GM11168 (cell line): ENCODE data around the gene CTTN.

ENCODE experiments used
- in situ Hi-C: fragments of 300-500 bp; cut with MboI; formaldehyde crosslinking; loops from one replicate; pipeline ENCODE4 v1.12.0; 2022; ENCODE audit warnings: low sequenced_read_pairs; ENCODE audit not compliant: unreplicated experiment

Gene CTTN

DNA sequence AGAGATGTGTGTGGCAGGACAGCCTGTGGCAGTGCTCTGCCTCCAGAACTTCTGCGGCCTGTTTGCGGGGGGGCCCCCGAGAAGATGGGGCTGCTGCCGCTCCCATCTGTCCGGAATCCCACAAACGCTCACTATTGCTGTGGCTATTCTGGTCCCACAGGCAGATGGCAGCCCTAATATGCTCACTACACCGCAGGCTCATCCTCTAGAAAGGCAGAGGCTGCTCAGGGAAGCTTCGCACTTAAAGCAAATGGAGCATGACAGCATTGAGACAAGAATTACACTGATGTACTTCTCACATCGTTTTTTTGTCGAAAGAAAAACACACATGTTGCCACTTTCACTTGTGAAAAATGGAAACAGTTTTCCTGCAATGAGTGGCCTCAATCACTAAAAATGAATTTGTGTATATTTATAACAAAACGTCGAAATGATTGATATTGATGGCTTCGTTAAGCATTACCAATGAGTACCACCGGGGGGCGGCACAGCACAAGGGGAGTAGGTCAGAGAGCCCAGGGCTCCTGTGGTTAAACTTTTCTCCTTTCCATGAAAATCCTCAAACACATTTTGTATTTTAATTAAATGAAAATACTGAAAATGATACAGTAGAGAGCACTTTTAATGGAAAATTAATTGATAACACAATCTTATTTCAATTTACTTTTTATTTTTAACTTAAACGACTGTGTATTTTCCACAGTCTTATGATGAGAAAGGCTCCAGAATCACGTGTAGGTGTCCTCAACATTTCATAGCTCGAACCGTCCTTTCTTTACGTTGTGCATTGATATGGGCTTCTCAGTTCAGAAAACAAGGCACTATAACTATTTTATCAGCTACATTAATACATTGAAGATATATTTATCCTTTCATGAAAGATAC lies 69.1 kb downstream of the CTTN start:
- in situ Hi-C loops = loop anchor here (5.0 kb wide), 1 partner anchor 290 kb away; no protein-coding TSS in a partner anchor

DNA sequence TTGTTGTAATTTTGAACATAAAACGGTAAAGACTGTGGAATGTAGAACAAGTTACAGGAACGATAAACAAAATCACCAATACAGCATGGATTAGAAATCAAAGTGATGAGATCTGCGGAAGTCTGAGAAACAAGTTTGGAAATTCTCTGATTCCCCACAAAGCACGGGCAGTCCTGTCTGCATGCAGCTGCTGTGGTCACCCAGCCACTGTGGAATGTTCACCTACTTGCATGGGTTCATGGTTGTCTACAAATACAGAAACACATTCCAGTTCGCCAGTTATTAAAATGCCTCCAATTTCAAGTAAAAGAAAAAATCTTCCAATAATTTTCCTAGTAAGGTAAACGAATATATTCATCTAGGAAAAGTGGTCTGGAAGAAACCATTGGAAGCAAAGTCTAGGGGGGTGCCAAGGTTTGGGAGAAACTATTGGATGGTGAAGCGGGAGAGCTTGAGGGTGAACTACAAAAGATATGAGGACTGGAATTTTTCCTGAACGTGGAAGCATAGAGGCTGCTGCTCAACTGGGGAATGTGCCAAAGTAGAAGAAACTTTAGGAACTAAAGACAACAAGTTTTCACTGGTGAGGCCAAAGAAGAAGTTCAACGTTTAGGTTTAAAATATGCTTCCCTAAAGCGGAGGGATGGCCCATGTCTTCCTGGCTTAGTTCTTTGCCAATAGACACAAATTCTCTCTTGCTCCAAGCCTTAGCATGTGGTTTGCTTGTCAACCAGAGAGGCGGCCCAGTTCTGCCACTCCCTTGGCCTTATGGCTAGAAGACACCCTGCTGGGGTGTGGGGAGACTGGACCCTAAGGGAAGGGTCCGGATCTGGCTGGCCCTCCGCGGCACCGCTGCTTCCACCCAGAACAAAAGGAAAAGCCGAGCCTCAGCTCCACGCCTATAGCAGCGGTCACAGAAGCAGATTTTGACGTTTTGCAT lies 70.2 kb downstream of the CTTN start:
- in situ Hi-C loops = loop anchor here (5.0 kb wide), 1 partner anchor 289 kb away; no protein-coding TSS in a partner anchor

DNA sequence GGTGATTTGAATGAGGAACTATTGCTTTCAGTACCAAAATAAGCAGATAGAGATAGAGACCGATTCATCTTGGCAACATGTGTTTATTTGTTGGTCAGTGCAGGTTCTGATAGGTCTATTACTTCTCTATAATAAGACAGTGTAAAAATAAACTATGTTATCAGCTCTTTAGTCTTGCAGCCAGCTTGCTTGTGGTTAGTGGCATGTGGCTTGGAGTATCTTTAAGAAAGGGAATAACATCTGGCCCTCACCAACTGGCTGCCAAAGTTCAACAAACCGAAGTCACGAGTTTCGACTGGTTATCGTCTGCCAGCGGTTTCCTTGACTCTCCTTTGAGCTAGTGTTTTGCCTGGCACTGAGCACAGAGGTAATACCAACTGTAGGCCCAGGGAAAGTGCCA lies 71.8 kb downstream of the CTTN start:
- in situ Hi-C loops = no loop called here

DNA sequence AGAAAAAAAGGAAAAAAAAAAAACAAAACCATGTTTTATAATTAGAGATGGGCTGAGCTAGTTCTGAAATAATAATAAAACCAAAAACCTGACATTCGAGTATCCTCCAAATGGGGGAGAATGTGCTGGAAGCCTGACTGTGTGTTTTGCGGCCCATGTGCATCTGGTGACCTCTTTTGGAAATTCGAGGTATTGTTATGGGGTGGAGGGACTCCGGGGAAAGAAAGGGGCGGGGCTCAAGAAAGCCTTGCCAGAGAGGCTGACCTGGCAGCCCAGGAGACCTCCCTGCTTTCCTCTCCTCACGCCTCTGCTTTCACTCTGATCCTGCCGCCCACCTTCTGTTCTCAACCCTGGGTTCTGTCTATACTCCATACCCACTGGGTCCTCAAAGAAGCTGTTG lies 72.9 kb downstream of the CTTN start:
- in situ Hi-C loops = no loop called here

DNA sequence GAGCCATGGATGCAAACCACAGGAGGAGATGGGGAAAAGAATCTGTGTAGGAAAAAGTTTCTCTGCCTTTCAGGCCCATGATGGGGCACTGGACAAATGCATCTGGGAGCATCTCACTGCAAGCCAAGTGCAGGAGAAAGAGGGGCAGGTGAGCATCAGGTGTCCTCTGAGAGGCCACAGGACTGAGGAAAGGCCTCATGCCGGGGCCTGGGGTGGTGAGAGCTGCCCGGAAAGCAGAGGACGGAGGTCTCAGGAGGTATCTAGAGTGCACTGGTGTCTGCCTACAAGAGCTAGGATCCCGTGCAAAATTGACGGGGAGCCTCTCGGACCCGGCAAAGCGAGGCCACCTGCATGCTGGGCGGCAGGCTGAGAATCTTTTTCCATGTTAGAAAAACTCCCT lies 73.9 kb downstream of the CTTN start:
- in situ Hi-C loops = no loop called here

DNA sequence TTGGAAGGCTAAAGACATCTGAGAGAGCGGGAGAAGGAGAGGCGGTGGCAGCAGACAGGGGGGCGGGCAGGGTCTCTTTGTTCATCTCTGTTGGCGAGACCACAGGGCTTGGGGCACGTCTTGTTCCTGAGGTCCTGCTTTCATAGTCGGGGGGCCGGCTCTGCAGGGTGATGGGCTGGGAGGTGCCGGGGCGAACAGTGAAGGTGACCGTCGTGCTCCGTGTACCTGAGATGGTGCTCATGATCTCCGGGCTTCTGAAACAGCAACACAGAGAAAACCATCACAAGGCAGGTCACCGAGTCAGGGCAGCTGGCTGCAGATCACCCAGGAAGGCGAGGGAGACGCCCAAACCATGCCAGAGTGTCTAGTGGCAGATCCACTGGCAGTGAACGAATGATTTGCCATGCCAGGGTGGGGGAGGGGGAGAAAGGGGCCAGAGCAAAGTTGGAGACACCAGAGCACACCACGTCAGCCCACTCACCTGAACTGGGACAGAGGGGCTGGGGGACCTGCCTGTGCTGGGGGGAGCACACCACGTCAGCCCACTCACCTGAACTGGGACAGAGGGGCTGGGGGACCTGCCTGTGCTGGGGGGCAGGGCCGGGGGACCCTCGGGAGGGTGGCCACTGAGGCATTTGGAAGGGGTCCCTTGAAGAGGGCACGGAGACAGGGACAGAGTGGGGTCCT lies 75.0 kb downstream of the CTTN start:
- in situ Hi-C loops = no loop called here

DNA sequence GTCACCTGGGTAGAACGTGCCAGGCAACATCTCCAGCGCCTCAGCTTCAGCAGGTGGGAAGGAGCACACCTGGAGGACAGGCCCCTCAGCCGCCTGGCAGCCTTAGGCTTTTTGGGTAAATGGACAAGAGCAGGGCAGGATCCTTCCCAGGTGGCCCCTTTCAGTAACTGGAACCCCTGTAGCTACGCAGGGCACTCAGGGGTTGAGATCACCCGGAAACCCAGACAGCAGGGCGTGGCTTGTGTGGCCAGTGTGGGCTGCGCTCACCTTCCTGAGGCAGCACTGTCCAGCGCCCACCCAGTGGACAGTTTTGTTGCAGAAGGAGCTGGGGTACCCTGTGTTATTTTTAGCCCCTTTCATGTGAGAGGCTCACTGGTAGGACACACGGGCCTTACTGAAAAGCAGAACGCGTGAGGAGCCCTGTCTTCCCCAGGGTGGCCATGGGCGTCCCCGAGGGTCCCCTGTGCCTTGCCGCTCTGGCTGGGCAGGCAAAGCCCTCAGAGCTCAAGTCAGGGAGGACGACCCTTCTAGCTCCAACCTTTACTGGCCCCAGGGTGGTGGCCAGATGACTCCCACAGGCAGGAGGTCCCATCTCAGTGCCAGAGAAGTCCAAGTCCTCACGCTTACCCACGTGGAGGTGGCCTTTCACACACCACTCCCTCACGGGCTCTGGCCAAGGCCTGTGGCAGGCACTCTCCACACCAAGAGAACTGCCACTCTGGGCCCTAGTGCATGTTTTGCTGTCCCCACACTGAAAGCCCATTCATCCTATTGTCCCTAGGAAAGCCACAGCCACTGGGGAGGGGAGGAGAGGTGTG lies 75.8 kb downstream of the CTTN start:
- in situ Hi-C loops = no loop called here

DNA sequence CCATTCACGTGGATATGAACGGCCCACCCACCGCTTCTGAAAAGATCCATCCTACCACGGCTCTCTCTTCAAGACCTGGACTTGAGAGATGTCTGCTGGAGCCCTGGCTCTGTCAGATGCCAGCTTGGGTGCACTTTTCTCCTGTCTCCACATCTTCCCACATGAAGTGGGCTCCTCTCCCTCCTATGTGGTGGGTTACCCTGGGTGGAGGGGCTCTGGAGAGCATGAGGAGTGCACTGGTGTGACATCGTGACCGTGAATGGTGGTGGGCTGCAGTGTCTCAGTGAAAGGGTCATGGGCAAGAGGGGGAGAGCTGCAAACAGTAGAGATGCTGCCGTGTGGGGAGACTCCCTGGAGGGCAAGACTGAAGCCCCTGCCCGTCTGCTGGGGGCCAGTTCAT lies 76.4 kb downstream of the CTTN start:
- in situ Hi-C loops = no loop called here

DNA sequence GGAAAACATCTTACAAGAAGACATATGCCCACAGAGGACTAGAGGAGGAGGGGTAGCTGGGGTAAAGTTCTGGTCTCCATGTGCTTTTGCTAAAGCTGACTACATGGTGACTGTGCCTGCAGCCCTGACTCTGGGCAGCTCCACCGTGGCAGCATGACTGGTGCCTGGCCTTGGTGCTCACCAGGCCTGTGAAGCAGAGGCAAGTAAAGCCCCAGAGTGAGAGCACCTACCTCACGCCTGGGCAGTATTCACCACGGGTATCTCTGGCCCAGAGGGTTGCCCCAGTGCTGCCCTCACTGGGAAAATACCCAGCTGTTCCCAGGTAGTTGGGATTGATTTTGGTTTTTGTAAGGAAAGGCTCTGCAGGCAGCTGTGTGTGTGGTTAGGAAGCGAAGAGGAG lies 78.3 kb downstream of the CTTN start:
- in situ Hi-C loops = no loop called here

DNA sequence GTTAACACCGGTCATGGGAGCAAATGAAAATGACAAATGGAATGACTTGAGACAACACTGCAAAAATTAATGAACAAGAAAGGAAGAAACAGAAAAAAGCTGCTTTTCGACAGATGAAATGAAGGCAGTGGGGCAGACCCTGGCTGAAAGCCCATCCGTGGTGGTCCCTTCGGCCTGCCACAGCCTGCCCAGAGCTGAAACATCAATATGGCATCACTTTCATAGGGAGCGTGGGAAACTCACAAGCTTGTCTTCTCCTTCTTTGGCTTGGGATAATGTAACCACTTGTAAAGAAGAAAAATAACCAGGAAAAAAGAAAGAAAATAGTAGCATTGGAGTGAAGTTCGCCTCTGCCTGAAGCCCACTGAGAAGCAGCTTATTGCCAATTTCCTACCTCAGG lies 78.8 kb downstream of the CTTN start:
- in situ Hi-C loops = no loop called here

DNA sequence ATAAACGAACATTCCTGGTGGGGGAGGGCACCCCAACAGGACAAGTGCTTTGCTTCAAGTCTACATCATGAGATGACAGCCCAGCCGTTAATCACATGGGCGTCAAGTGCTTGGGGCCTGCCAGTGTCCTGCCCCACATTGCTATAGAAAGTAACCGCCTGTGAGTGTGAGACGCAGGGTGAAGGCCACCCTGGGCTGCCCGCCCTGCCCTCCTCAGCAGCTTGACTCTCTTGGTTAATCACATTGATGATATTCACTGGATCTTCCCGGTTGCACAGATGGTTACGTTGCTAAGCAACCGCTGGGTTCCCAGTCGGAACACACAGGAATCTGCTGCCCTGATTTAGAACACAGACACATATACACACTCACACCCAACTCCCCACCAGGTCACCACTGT lies 79.3 kb downstream of the CTTN start:
- in situ Hi-C loops = no loop called here

DNA sequence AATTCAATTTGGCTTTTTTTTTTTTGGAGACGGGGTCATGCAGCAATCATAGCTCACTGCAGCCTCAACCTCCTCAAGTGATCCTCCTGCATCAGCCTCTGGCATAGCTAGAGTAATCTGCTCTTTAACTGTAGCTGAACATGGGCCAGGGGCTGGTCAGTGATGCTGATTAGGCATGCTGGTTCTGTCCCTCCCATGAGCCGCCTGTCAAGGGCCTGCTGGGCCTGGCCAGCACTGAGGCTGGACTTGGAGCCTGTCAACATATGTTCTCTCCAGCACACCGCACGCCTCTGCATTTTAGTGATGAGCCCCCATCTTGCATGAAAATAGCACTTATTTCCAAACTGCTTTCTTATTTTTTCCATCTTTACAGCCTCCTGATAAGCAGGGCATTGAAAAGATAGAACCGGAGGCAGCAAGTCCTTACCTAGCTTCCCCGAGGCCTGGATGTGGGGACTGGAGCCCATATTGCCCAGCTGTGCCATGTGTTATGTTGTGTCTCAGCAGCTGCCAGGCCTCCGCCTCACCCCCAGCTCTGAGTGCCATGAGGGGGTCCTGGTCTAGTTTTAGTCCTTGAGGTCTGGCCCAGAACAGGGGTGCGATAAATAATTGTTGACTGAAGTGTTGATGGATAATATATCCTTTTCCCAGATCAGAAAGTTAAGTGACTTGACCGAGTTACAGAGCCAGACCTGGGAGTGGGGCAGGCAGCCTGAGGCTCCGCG lies 80.0 kb downstream of the CTTN start:
- in situ Hi-C loops = no loop called here

DNA sequence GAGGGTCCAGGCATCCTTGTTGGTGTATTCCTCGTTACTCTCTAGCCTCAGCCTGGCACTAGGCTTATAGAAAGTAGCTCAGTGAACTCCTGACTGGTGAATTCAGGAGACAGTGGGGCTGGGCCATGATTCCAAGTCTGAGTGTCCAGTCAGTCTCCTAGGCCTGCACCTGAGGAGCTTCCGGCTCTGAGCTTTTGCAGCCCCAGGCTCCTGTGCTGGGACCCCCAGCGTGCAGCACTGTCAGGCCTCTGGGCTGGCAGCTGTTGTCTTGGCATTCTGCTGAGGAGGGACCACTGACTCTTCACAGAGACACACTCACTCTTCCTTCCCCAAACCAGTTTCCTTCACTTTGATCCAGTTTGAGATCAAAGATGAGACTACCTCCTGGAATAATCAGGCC lies 82.4 kb downstream of the CTTN start:
- in situ Hi-C loops = no loop called here

DNA sequence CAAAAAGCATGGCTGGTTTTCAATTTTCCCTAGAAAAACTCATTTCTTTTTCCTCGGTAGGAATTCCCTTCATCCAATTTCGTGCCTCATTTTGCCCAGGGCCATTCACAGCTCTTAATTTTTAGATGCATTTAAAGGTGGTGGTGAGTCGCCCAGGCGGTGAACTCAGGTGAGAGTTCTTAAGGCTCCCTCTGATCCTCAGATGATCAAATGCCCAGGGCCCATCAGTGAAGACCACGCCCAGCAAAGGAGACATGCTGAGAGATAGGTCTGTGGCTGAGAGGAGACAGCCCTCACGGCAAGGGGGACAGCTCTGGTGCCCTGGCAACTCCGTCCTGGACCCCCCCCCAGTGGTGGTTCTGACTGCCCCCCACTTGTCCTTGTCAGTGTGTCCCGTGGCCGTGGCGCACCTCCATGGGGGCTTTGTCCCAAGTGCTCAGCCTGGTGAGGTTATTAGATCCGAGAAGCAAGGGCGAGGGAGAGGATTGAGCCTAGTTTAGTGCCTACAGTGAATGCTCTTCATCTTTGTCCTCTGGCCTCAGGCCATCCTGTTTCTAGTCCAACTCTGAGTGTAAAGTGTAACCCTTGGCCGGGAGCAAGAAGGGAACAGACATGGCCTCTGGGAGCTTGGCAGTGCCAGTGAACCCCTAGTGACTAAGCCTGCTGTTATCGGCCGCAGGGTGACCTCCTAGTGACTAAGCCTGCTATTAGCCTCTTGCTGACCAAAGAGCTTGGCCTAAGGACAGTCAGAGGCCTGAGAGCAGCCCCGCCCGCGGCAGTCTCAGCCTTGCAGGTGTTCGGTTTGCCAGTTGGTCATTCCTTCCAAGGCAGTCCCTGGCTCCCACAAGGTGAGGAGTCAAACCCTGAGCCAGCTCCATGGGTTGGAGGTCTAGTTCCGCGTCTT lies 83.5 kb downstream of the CTTN start:
- in situ Hi-C loops = no loop called here

DNA sequence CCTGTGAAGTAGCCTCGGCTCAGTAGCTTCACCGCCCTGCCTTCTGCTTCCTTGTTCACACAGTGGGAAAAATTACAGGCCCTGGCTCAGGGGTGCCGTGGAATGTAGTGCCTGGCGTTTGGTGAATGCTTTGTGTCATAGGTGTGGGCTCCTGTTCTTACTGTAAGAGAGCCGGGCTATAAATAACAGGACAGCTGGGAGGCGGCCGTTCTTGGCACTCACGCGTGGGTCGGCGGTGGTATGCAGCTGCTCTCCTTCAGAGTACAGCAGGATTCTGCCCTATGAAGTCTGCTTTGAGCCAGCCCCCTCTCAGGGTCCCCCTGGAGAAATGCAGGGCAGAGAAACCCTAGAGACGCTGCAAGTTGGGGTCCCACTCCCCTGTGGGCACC lies 84.2 kb downstream of the CTTN start:
- in situ Hi-C loops = no loop called here

DNA sequence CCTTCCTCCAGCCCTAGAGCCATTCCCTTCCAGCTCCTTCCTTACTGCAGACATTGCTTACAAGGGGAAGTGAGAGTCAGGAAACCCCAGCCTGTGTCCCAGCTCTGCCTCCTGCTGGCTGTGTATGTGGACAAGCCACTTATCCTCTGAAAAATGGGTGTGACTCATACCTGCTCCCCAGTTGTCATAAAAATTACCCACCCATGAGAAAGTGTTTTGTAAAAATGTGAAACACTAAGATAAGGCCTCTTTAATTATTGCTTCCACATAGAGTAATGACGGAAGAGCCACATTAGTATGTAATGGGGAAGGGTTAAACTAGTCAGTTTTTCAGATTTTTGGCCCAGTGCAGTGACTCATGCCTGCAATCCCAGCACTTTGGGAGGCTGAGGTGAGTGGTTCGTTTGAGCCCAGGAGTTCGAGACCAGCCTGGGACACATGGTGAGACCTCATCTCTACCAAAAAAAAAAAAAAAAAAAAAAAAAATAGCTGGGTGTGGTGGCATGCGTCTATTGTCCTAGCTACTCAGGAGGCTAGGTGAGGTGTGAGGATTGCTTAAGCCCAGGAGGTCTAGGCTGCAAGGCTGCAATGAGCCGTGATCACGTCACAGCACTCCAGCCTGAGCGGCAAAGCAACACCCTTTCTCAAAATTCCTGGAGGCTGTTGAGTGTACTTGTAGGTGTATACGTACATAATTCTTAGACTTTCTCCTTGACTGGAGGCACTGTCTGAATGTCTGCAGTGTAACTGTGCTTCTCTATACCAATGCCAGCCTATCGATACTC lies 84.9 kb downstream of the CTTN start:
- in situ Hi-C loops = no loop called here

DNA sequence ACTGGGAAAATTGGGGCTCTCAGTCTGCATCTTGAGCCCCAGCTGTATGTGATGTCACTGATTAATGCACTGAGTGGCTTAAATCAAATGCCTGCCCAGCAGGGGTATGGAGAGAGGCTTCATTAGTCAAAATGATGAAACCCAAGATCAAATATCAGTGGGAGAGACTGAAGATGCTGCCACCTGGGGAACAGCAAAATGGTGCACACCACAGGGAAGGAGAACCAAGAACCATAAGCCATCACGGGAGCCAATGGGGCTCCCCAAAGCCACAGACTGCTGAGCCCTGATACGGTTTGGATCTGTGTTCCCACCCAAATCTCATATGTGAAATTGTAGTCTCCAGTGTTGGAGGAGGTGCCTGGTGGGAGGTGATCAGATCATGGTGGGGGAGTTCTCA lies 85.6 kb downstream of the CTTN start:
- in situ Hi-C loops = no loop called here
